Measurements from ENCODE around the gene PLAC8L1.

The PLAC8L1 gene

DNA sequence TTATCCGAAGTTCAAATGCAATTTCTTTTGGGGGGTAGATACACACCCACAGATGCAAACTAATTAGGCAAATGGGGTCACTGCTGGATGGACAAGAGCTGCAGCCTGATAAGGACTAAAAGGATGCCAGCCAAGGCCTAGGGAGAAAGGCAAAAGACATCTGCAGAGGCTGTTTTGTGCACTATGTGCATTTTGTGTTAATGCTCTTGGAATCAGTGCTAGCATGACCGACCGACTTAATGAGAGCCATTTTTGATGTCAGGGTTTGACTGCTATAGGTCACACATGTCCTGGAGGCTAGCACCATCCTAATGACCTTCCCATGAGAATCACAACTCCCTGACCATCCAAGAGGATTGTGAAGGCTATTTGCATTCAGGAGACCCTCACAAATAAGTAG, 34.6 kb downstream of the PLAC8L1 start:
- TF ChIP-seq POLR2AphosphoS5 (IDR thresholded peaks at IDR 0.05; ENCODE audit: low read depth, low read length) (no peak), SIN3A (IDR thresholded peaks at IDR 0.05; ENCODE audit: borderline replicate concordance, insufficient read depth, low read length) (no peak), TAF1 (IDR thresholded peaks at IDR 0.05; ENCODE audit: borderline replicate concordance, insufficient read depth, low read length) (no peak), REST (IDR thresholded peaks at IDR 0.05; ENCODE audit: insufficient read depth in 1 of 2, low read depth in 2 of 2, low read length in 2 of 2) (no peak), FOXP2 (optimal IDR thresholded peaks at IDR 0.05; ENCODE audit: borderline replicate concordance, extremely low read depth, extremely low read length, insufficient read depth) (no peak)

- TF ChIP-seq POLR2AphosphoS5 (IDR thresholded peaks at IDR 0.05; ENCODE audit: low read depth, low read length) (no peak), TAF1 (IDR thresholded peaks at IDR 0.05; ENCODE audit: borderline replicate concordance, insufficient read depth, low read length) (no peak), FOXP2 (optimal IDR thresholded peaks at IDR 0.05; ENCODE audit: borderline replicate concordance, extremely low read depth, extremely low read length, insufficient read depth) (no peak), SIN3A (IDR thresholded peaks at IDR 0.05; ENCODE audit: borderline replicate concordance, insufficient read depth, low read length) (no peak), REST (IDR thresholded peaks at IDR 0.05; ENCODE audit: insufficient read depth in 1 of 2, low read depth in 2 of 2, low read length in 2 of 2) (no peak)
Measured at GRCh38 chr5:146069780-146070099, 35.6 kb downstream of the PLAC8L1 start.

GRCh38 chr5:146068977-146069779, 36.2 kb downstream of the PLAC8L1 start:
- TF ChIP-seq TAF1 (IDR thresholded peaks at IDR 0.05; ENCODE audit: borderline replicate concordance, insufficient read depth, low read length) = no peak
- TF ChIP-seq REST (IDR thresholded peaks at IDR 0.05; ENCODE audit: insufficient read depth in 1 of 2, low read depth in 2 of 2, low read length in 2 of 2) = no peak
- no peak for TF ChIP-seq POLR2AphosphoS5 (IDR thresholded peaks at IDR 0.05; ENCODE audit: low read depth, low read length)
- TF ChIP-seq SIN3A (IDR thresholded peaks at IDR 0.05; ENCODE audit: borderline replicate concordance, insufficient read depth, low read length) = no peak
- TF ChIP-seq FOXP2 (optimal IDR thresholded peaks at IDR 0.05; ENCODE audit: borderline replicate concordance, extremely low read depth, extremely low read length, insufficient read depth) = no peak

DNA sequence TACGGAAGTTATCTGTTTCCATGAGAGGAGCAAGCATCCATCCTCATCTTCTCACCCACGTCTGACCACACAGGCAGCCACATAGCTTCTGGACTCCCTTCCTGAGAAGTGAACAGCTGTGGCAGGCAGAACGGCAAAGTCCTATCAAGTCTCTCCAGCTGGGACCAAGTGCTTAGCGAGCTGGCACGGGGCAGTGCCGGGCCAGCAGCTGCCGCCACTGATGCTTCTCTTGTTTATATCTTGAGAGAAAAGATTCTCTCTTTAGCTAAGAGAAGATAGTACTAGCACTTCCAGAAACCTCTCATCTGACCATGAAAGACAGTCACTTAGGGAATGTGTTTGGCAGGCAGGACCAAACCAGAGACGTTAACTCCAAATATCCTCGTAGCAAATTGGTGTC, 37.2 kb downstream of the PLAC8L1 start:
- no peak for TF ChIP-seq POLR2AphosphoS5 (IDR thresholded peaks at IDR 0.05; ENCODE audit: low read depth, low read length)
- no peak for TF ChIP-seq TAF1 (IDR thresholded peaks at IDR 0.05; ENCODE audit: borderline replicate concordance, insufficient read depth, low read length)
- no peak for TF ChIP-seq SIN3A (IDR thresholded peaks at IDR 0.05; ENCODE audit: borderline replicate concordance, insufficient read depth, low read length)
- no peak for TF ChIP-seq FOXP2 (optimal IDR thresholded peaks at IDR 0.05; ENCODE audit: borderline replicate concordance, extremely low read depth, extremely low read length, insufficient read depth)

DNA sequence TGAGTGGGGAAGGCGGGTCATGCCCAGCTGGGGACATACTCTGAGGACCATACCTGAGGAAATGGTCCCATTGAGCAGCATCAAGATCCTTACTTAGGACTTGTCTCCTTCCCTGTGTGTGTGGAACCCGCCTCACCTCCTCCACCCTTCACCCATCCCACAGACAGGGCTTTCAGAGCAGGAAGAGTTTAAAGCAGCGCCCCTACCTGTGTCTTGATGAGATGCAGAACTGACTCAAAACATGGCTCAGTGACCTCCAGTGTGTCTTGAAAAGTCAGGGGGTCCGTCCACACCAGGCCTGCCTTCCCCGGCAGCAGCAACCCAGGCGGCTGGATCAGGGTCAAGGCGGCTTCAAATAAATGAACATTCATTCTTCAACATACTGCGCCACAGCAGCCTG, 38.4 kb downstream of the PLAC8L1 start:
- TF ChIP-seq FOXP2 (optimal IDR thresholded peaks at IDR 0.05; ENCODE audit: borderline replicate concordance, extremely low read depth, extremely low read length, insufficient read depth) = no peak
- no peak for TF ChIP-seq REST (IDR thresholded peaks at IDR 0.05; ENCODE audit: insufficient read depth in 1 of 2, low read depth in 2 of 2, low read length in 2 of 2)
- no peak for TF ChIP-seq POLR2AphosphoS5 (IDR thresholded peaks at IDR 0.05; ENCODE audit: low read depth, low read length)
- no peak for TF ChIP-seq SIN3A (IDR thresholded peaks at IDR 0.05; ENCODE audit: borderline replicate concordance, insufficient read depth, low read length)
- no peak for TF ChIP-seq TAF1 (IDR thresholded peaks at IDR 0.05; ENCODE audit: borderline replicate concordance, insufficient read depth, low read length)

Measured in PFSK-1 (cell line).